MM.1S (cell line): ENCODE data around the gene STX17.

Source experiments
- DNase-seq: peaks from one replicate; pipeline ENCODE4 v3.0.0-alpha.2; 2015
- H2AFZ ChIP-seq: fragments of 300-600 bp; sonication (generic); 2 replicates; pipeline ENCODE4 v1.6.0; 2016; ENCODE audit warnings: antibody characterized with exemption, low read length
- H3F3A ChIP-seq: fragments of 300-600 bp; sonication (generic); 2 replicates; pipeline ENCODE4 v1.6.1; 2016; ENCODE audit warnings: mild to moderate bottlenecking, antibody characterized with exemption, low read length, moderate library complexity, mixed read lengths; ENCODE audit not compliant: insufficient read depth
- H3K27ac ChIP-seq: fragments of 300-600 bp; sonication (generic); 2 replicates; pipeline ENCODE4 v1.5.1; 2016; ENCODE audit warnings: mild to moderate bottlenecking, low read length
- H3K27me3 ChIP-seq: fragments of 300-600 bp; sonication (generic); replicated peaks from 2 replicates; pipeline ENCODE4 v1.6.0; 2016; ENCODE audit warnings: low read length; ENCODE audit not compliant: insufficient read depth
- H3K36me3 ChIP-seq: fragments of 300-600 bp; sonication (generic); replicated peaks from 2 replicates; pipeline ENCODE4 v1.6.1; 2016; ENCODE audit warnings: mild to moderate bottlenecking, low read length, mixed read lengths; ENCODE audit not compliant: insufficient read depth
- H3K4me1 ChIP-seq: fragments of 300-600 bp; sonication (generic); 2 replicates; pipeline ENCODE4 v1.6.1; 2016; ENCODE audit warnings: low read length, mixed read lengths
- H3K4me2 ChIP-seq: fragments of 300-600 bp; sonication (generic); 2 replicates; pipeline ENCODE4 v1.6.0; 2016; ENCODE audit warnings: low read depth, low read length
- H3K4me3 ChIP-seq: fragments of 300-600 bp; sonication (generic); 2 replicates; pipeline ENCODE4 v1.5.1; 2016; ENCODE audit warnings: low read length, mixed read lengths
- H3K79me2 ChIP-seq: fragments of 300-600 bp; sonication (generic); 2 replicates; pipeline ENCODE4 v1.6.1; 2016; ENCODE audit warnings: mixed run types, low read length, mixed read lengths
- H3K9ac ChIP-seq: fragments of 300-600 bp; sonication (generic); 2 replicates; pipeline ENCODE4 v1.6.1; 2016; ENCODE audit warnings: low read length, mixed read lengths
- H3K9me2 ChIP-seq: fragments of 300-600 bp; sonication (generic); replicated peaks from 2 replicates; pipeline ENCODE4 v1.6.1; 2016; ENCODE audit warnings: mild to moderate bottlenecking, low read length, mixed read lengths; ENCODE audit not compliant: insufficient read depth
- H3K9me3 ChIP-seq: fragments of 300-600 bp; sonication (generic); replicated peaks from 2 replicates; pipeline ENCODE4 v1.6.1; 2016; ENCODE audit warnings: mild to moderate bottlenecking, low read length, mixed read lengths; ENCODE audit not compliant: insufficient read depth
- H4K20me1 ChIP-seq: fragments of 300-600 bp; sonication (generic); 2 replicates; pipeline ENCODE4 v1.6.1; 2016; ENCODE audit warnings: mild to moderate bottlenecking, low read length, moderate library complexity, mixed read lengths; ENCODE audit not compliant: insufficient read depth
- CTCF ChIP-seq: fragments of 300-600 bp; sonication (generic); IDR thresholded peaks from 2 replicates; pipeline ENCODE4 v1.5.1; 2016; ENCODE audit warnings: antibody characterized with exemption, low read length, mixed read lengths
- EZH2 ChIP-seq: fragments of 300-600 bp; sonication (generic); optimal IDR thresholded peaks from 2 replicates; pipeline ENCODE3; 2017; ENCODE audit warnings: low read depth, mild to moderate bottlenecking, antibody characterized with exemption, low read length, mixed read lengths
- EZH2phosphoT487 ChIP-seq: fragments of 300-600 bp; sonication (generic); IDR thresholded peaks from 2 replicates; pipeline ENCODE4 v1.6.1; 2018; ENCODE audit warnings: antibody characterized with exemption, low read length

The STX17 gene

DNA sequence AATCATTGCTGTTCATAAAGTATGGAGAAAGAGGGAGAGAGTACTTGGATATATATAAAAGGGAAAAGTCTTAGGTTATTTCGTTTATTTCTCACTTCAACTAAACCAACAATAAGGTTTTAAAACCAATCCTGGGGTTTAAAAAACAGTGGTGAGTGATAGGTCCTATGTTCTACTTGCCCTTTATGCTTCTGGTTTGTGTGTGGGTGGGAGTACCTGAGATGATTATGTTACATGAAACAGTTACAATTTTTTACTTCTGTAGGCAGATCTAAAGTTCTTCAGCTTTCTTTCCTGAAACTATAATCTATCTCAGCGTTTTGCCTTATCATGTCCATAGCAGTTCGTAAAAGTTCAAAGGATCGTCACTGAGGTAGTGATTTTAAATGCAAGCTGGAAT lies 49.2 kb downstream of the STX17 start:
- Histone ChIP-seq H3K9me2 (no peaks in the 10 kb centered on the region), H3F3A (no peaks in the 10 kb centered on the region; the same call in 1 of the 2 replicates), H3K36me3 (no peaks in the 10 kb centered on the region), H3K4me2 (no peak overlapping the region), H3K4me1 (no peaks in the 10 kb centered on the region), H3K79me2 (no peaks in the 10 kb centered on the region), H3K4me3 (no peak overlapping the region), H3K9ac (no peak overlapping the region), H2AFZ (no peak overlapping the region), H3K27ac (no peak overlapping the region), H3K27me3 (no peaks in the 10 kb centered on the region), H3K9me3 (no peaks in the 10 kb centered on the region), H4K20me1 (no peaks in the 10 kb centered on the region)
- TF ChIP-seq EZH2phosphoT487 (no peak), EZH2 (no peak), CTCF (no peak)
- DNase-seq = no peak

DNA sequence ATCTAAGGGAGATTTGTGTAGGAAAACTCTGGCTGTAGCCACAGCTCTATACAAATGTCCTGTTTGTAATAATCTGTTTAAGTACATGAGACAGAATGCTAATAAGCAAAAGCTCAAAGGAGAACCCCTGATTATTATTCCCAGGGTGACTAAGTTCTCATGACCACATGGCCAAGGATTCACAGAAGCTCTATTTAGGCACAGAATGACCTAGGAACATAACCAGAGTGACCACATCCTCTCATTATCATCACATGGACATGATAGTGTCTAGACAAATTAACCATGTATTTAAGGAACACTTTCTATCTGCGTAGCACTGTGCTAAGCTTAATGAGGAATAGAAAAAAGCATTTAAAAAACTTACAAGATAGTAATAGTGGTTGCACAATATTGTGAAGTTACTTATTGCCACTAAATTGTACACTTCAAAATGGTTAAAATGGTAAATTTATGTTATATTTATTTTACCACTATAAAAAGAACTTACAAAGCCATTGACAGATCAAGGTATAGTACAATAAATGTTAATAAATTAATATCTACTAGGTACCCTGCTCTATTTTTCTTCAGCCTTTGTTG lies 56.3 kb downstream of the STX17 start:
- Histone ChIP-seq H3K4me3 (no peak overlapping the region), H3K9me2 (no peaks in the 10 kb centered on the region), H3K9me3 (no peaks in the 10 kb centered on the region), H4K20me1 (no peaks in the 10 kb centered on the region), H3F3A (no peaks in the 10 kb centered on the region), H3K4me2 (no peak overlapping the region), H3K9ac (no peak overlapping the region), H3K36me3 (no peaks in the 10 kb centered on the region), H3K79me2 (no peaks in the 10 kb centered on the region), H3K27me3 (no peaks in the 10 kb centered on the region), H2AFZ (no peak overlapping the region), H3K27ac (no peak overlapping the region), H3K4me1 (no peaks in the 10 kb centered on the region)
- TF ChIP-seq EZH2phosphoT487 = no peak
- no peak for TF ChIP-seq CTCF
- TF ChIP-seq EZH2 = no peak
- no peak for DNase-seq

GRCh38 chr9:99964336-99964735 lies 57.9 kb downstream of the STX17 start:
- Histone ChIP-seq H3K79me2 (no peaks in the 10 kb centered on the region), H3K9me2 (no peaks in the 10 kb centered on the region), H3K4me2 (no peak overlapping the region), H3F3A (no peaks in the 10 kb centered on the region), H3K36me3 (no peaks in the 10 kb centered on the region), H3K9ac (no peak overlapping the region), H3K9me3 (no peaks in the 10 kb centered on the region), H3K27me3 (no peaks in the 10 kb centered on the region), H3K27ac (no peak overlapping the region), H3K4me1 (no peaks in the 10 kb centered on the region), H3K4me3 (no peak overlapping the region), H4K20me1 (no peaks in the 10 kb centered on the region), H2AFZ (no peak overlapping the region)
- TF ChIP-seq EZH2phosphoT487 (no peak), EZH2 (no peak), CTCF (no peak)
- DNase-seq = no peak
